ENCODE data around the gene ELAPOR1.

The ELAPOR1 gene

GRCh38 chr1:109096120-109096519 is 17.8 kb upstream of the ELAPOR1 start:
- DNase-seq (ENCODE audit: low read depth in 1 of 2, low spot score in 1 of 2), result no peak

DNA sequence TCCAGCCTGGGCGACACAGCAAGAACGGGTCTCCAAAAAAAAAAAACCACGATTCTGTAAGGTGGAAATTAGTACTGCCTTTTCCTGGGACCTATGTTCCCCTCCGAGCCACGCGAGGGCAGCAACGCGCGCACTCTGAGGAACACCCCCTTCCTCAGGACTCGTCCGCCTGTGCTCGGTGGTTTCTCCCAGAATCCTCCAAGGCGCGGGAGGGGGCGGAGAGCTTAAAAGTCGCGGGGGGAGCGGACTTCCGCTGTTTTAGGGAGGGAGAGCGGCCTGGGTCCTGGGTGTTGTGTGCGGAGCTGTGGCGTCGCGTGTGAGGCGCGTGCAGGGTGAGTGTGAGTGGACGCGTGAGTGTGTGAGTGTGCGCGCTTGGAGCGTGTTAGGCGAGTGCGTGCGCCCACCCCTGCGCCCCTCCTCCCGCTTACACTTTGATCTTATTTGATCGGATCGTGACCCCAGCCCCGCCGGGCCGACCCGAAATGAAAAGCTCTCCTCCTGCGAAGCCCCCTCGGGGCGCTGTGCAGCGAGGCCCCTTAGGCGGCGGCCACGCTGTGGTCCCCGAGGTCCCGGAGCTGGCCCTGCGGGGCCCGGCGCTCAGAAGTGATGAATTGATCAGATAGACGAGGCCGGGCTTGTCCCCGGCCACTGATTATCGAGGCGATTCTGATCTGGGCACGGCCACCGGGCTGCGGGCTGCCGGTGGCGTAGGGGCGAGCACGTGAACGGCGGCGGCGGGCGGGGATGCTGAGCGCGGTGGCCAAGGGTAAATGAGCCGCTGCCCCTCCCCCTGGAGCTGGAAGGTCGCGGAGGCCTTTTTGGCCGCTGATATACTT is 13.8 kb upstream of the ELAPOR1 start:
- DNase-seq (ENCODE audit: low read depth in 1 of 2, low spot score in 1 of 2), result peak; percentile 92 to 96

DNA sequence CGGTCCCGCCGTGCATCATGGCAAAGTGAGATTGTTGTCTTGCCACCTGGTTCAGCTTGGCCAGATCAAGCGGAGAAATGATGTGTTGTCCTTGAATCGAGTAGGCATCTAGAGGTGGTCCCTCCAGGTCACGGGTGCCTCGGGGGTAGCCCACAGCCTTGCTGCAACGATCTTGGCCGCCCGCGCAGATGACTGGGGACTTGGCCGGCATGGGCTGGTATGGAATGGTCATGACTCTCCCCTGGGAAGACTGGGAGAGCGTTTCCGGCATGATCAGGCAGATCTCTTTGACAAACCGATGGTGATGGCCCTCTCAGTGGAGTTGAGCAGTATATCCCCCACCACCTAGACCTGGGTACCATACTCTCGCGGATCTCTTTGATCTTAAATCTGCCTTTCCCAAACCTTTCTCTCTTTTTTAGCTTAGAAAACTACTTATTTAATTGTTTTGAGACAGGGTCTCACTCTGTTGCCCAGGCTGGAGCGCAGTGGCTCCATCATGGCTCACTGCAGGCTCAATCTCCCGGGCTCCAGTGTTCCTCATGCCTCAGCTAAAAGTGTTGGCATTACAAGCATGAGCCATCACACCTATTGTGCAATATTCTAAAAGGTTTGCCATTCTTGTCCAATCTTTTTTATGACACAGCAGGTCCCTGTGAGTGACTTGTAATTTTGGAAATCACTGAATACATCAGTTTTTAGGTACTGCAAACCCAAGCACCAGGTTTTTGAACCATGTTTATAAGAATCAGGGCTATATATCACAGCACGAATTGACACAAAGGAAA is 9.4 kb upstream of the ELAPOR1 start:
- no peak for DNase-seq (ENCODE audit: low read depth in 1 of 2, low spot score in 1 of 2)

GRCh38 chr1:109105881-109106280 is 8.0 kb upstream of the ELAPOR1 start:
- no peak for DNase-seq (ENCODE audit: low read depth in 1 of 2, low spot score in 1 of 2)

DNA sequence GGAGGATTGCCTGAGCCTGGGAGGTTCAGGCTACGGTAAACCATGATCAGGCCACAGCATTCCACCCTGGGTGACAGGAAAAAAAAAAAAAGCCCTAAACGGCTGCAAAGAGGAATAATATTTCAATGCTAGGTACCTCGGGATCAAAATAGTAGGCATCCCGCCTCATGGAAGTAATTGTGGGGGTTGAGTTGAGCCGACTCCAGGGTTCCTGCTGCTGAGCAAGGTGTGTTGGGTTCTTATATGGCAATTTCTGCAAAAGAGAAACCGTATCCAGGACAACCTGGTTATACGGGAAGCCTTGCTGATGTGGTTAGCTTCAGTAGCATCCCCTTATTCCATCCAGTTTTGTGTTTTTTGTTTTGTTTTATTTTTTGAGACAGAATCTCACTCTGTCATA is 6.1 kb upstream of the ELAPOR1 start:
- no peak for DNase-seq (ENCODE audit: low read depth in 1 of 2, low spot score in 1 of 2)

- DNase-seq (ENCODE audit: low read depth in 1 of 2, low spot score in 1 of 2), result no peak
Observed at GRCh38 chr1:109109906-109110305, 4.0 kb upstream of the ELAPOR1 start.

- no peak for DNase-seq (ENCODE audit: low read depth in 1 of 2, low spot score in 1 of 2)
Observed at GRCh38 chr1:109111386-109112055, 2.4 kb upstream of the ELAPOR1 start.

- no peak for DNase-seq (ENCODE audit: low read depth in 1 of 2, low spot score in 1 of 2)
Observed at GRCh38 chr1:109112056-109112651, 1.8 kb upstream of the ELAPOR1 start.

GRCh38 chr1:109112652-109113285 is 1.1 kb upstream of the ELAPOR1 start:
- DNase-seq (ENCODE audit: low read depth in 1 of 2, low spot score in 1 of 2), result peak; percentile 77 to 84

- DNase-seq (ENCODE audit: low read depth in 1 of 2, low spot score in 1 of 2), result no peak
Observed at GRCh38 chr1:109114342-109114674, 393 bp downstream of the ELAPOR1 start.

GRCh38 chr1:109115685-109116084 is 1.8 kb downstream of the ELAPOR1 start:
- DNase-seq (ENCODE audit: low read depth in 1 of 2, low spot score in 1 of 2), result no peak

DNA sequence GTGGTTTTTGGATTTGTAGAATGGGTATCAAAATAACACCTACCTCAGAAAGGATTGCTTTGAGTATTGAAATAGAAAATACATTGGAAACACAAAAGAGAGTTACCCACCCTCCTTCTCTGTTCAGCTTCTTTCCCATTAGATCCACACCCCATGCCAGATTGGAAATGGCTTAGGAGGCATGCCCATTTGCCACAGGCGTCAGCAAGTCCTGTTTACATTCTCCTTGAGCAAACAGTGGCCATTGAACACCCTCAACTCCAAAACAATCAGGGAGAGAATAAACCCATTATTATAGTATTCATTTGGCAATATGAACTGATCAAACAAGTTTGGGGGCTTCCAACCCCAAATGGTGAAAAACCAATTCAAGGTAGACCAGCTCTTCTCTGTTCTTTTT is 2.4 kb downstream of the ELAPOR1 start:
- no peak for DNase-seq (ENCODE audit: low read depth in 1 of 2, low spot score in 1 of 2)

- DNase-seq (ENCODE audit: low read depth in 1 of 2, low spot score in 1 of 2), result no peak
Observed at GRCh38 chr1:109118089-109118488, 4.2 kb downstream of the ELAPOR1 start.

- no peak for DNase-seq (ENCODE audit: low read depth in 1 of 2, low spot score in 1 of 2)
Observed at GRCh38 chr1:109120356-109120755, 6.4 kb downstream of the ELAPOR1 start.

- no peak for DNase-seq (ENCODE audit: low read depth in 1 of 2, low spot score in 1 of 2)
Observed at GRCh38 chr1:109131059-109131458, 17.1 kb downstream of the ELAPOR1 start.

DNA sequence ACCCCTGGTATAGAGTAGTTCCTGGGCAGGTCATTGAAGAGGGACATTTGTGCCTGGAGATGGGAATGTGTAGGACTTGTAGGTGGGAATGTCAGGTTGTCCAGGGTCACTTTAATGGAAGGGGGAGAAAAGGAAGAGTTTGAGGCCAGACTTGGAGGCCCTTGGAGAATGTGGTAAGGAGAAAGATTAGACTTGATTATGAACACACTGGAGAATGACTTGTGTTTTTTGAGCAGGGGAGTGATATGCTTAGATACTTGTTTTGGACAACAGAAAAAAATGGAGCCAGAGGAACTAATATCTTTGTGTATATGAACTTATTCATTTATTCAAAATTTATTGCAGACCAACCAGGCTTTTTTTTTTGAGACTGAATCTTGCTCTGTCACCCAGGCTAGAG is 17.9 kb downstream of the ELAPOR1 start:
- no peak for DNase-seq (ENCODE audit: low read depth in 1 of 2, low spot score in 1 of 2)

- no peak for DNase-seq (ENCODE audit: low read depth in 1 of 2, low spot score in 1 of 2)
Observed at GRCh38 chr1:109133002-109133706, 19.2 kb downstream of the ELAPOR1 start.

GRCh38 chr1:109133815-109134214 is 19.9 kb downstream of the ELAPOR1 start:
- no peak for DNase-seq (ENCODE audit: low read depth in 1 of 2, low spot score in 1 of 2)

- no peak for DNase-seq (ENCODE audit: low read depth in 1 of 2, low spot score in 1 of 2)
Observed at GRCh38 chr1:109134423-109134822, 20.5 kb downstream of the ELAPOR1 start.

GRCh38 chr1:109135940-109136339 is 22.0 kb downstream of the ELAPOR1 start:
- DNase-seq (ENCODE audit: low read depth in 1 of 2, low spot score in 1 of 2), result no peak
